DMS53 (cell line): ENCODE data around the gene MAP3K8.

ENCODE experiments used
- DNase-seq: peaks from one replicate; lab custom pipeline; 2025; lab: John Stamatoyannopoulos, UW

MAP3K8 gene

DNA sequence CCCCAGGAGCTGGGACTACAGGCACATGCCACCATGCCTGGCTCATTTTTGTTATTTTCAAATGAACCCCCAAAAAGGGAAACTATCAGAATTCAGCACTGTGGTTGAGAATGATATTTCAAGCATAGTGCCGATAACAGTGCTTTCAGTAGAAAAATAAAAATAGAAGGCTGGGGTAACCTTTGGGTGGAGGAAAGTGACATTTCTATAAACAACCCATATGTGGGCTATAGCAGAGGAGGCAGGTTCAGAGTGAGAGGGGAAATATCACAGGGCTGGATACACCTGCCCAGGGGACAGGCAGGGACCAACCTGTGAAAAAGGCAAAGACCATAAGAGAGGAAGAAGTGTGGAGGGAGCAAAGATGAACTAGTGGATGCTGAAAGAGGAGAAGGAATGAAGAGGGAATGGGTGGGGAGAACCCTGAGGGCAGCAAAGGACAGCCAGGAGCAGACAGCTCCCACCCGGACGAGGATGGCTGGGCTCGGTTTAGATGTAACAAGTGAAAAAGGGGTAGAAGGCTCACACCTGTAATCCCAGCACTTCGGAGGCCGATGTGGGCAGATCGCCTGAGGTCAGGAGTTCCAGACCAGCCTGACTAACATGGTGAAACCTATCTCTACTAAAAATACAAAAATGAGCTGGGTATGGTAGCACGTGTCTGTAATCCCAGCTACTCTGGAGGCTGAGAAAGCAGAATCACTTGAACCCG is 56.5 kb downstream of the MAP3K8 start:
- no peak for DNase-seq

DNA sequence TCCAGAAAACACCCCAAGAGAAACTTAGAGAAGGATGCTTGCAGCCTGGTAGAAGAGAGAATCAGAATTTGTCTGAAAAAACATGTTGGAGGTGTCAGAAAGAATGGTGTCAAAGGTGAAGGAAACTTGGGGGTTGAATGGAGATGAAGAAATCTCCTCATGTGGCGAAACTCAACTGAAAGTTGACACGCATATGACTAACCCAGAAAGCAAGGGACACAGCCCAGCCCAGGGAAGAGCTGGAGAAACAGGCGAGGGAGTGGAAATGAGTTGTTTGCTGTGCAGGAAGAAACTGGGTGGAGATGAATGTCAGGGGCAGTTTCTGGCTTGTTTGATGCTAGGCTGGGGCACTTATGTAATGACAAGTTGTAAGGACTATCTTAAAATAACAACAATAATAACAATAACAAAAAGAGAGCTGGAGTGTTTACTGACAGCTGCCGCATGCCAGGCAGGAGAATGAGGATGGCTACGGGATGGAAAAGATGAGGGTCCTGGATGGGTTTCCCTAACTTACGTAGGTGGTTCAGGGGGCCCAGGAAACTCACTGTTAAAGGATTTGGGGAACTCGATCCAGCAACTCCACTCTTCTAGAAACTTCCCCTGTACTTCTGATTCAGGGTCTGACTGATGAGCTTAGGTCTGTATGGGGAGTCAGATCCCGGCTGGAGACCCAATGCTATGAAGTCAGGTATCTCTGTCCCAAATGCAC is 57.4 kb downstream of the MAP3K8 start:
- DNase-seq: no peak

GRCh38 chr10:30491916-30492515 is 58.0 kb downstream of the MAP3K8 start:
- no peak for DNase-seq

DNA sequence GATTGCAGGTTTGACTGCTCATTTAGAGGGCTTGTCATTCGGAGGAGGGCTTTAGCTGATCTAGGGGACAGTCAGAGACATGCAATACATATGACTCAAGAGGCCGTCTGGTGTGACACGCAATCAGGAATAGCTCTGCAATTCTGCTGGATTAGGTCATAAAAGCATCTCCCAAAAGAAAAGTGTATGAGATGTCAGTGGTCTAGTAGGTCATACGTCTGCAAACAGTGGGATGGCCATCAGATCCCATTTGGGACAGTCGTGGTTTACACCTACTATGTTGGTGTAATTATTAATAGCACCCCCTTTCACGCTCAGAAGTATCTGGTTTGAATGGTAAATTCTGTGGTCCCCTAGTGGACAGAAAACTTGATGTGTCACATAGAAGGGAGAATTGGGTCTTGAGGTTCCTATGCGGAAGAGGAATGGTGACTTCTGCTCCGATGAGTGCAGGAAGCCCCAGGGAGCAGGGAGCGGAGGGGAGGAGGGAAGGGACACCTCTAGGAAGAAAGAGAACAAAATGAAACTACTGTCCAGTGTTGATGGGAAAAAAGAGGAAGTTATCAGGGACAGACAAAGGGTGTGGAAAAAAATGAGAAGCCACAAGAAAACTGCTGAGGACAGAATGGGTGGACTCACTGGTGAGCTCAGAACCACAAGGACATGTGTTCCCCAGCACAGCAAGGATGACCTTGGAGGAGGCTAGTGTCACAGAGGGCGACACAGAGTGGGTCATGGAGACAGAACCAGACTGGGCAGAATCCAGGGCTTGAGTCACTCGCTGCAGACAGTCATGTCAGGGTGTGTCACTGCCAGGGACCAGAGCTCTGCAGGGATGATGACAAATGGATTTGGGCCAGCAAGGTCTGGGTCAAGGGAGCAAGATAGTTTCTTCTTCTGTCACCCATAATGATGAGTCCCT is 59.9 kb downstream of the MAP3K8 start:
- DNase-seq: peak; percentile 9

DNA sequence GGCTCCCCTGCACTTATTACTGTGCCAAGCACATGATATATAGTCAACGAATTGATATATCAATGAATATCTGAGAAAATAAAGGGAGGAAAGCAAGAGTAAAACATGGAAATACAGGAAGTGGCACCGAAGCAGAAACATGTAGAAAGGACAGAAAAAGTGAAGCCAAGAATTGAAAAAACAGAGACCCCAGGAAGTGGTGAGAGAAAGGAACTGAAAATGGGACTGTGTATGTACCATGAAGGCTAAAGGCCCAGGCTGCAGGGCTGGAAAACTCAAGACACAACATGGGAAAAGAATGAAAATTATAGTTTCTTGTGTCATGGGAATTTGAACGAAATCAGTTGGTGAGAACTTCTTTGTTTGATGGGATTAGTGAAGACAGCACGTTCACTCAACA is 60.6 kb downstream of the MAP3K8 start:
- no peak for DNase-seq

DNA sequence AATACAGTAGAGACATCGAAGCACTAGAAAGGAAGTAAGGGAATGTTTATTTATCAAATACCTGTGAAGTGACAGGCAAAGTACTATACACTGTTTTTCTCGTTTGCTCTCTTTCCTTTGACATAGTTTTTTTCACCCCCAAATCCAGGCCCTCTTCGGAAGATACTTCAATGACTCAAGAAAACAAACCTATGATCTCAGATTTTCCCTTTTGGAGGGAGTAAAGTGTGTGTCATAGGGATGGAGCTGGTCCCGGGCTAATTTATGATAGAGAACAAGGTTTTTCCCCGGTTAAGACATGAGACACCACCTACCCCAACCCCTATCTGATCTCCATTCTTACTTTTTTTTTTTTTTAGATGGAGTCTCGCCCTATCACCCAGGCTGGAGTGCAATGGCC is 61.7 kb downstream of the MAP3K8 start:
- no peak for DNase-seq

DNA sequence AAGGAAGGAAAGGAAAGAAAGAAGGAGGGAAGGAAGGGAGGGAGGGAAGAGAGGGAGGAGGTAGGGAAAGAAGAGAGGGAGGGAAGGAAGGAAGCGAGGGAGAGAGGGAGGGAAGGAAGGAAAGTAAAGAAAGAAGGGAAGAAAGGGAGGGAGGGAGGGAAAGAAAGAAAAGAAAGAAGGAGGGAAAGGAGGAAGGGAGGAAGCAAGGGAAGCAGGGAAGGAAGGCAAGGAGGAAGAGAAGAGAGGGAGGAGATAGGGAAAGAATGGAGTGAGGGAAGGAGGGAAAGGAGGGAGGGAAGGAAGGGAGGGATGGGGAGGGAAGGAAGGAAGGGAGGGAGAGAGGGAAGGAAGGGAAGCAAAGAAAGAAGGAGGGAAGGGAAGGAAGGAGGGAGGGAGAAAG is 65.8 kb downstream of the MAP3K8 start:
- no peak for DNase-seq

GRCh38 chr10:30500534-30500933 is 66.5 kb downstream of the MAP3K8 start:
- no peak for DNase-seq

DNA sequence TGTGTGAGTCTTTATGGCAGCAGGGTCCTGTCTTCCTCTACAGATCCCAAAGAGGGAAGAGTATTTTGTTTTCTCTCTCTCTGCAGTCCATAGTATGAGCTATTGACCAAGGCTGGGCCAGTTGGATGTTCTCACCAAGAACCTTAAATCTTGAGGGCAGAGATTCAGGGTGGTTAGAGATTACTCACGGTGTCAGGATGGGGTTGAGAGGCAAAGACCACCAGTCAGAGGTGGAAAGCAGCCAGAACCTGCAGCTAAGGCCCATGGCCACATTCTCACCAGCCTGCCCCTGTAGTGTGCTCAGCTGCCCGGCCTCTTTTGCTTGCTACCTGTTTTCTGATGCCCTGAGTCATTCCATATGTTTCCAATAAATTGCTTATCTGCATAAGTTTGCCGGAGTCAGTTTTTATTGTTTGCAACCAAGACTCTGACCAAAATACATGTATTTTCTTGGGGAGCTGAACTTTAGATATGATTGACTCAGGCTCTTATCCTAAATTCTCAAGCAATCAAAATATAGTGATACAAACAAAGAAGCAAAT is 67.0 kb downstream of the MAP3K8 start:
- no peak for DNase-seq

- DNase-seq: no peak
These were observed 68.5 kb downstream of the MAP3K8 start for GRCh38 chr10:30502266-30503060.

DNA sequence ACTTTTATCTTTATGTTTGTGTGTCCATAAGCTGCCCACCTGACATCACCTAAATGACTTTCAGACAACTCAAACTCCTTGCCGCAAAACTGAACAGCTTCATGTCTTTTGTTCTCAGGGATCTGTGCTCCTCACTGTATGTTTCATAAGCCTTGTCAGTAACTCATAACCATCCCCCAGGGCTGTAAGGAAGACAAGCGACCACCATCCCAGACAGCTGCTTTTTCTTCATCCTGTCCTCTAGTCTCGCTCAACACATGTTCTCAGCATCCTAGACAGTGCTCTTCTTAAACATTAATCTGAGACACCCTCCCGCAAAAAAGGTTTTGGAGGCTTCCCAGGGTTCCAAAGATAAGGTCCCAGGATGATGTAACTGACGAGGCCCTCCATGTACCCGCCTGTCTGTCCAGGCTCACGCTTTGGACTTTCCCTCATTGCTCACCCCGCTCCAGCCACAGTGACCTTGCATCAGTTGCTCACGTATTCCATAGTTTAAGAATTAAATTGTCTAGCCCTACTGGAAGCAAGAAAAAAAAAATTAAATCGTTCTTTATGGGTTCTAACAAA is 69.8 kb downstream of the MAP3K8 start:
- no peak for DNase-seq

DNA sequence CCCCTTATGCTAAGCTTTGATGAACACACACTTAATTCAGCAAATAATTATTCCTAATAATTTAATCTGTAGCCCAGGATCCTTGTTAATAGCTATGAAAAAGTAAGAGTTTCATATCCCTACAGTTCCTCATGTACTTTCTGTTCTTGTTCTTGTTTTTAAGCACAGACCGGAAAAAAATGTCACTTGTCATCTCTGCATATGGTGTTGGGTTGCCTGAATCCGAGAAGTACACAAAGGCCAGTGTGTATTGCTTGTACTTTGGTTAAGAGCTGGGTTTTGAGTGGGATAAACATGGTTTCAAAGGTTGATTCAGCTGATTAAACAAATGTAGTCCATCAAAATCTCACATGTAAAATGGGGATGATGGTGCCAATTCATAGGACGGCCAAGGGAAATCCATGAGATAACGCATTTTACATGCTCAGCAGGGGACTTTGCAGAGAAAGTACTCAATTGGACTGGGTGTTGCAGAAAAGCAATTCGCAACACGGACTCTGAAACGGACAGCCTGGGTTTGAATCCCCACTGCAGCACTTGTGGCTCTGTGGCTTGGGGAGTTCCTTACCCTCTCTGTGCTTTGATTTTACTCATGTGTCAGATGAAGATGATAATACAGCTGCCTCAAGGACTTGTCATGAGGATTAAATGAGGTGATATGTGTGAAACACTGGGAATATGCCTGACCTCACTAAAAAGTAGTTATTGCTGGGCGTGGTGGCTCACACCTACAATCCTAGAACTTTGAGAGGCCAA is 71.7 kb downstream of the MAP3K8 start:
- DNase-seq: peak; percentile 74

DNA sequence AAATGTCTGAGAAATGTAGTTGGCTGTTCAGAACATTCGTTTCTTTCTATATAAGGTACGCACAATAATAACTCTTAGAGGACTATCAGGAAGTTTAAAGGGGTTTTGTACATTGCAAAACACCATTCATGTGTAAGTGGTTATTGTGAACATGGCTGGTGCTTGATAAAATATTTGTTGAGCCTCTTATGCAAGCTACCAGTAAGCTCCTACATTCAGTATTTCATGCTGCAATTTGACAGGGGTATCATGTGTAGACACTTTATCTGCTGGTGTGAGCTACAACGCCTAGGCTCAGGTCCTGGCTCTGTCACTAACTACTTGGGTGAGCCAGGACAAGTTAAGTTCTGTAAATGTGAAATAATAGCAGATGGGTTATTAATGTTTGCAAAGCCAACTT is 75.5 kb downstream of the MAP3K8 start:
- peak; percentile 7 for DNase-seq

GRCh38 chr10:30510184-30510931 is 76.4 kb downstream of the MAP3K8 start:
- peak; percentile 48 for DNase-seq

DNA sequence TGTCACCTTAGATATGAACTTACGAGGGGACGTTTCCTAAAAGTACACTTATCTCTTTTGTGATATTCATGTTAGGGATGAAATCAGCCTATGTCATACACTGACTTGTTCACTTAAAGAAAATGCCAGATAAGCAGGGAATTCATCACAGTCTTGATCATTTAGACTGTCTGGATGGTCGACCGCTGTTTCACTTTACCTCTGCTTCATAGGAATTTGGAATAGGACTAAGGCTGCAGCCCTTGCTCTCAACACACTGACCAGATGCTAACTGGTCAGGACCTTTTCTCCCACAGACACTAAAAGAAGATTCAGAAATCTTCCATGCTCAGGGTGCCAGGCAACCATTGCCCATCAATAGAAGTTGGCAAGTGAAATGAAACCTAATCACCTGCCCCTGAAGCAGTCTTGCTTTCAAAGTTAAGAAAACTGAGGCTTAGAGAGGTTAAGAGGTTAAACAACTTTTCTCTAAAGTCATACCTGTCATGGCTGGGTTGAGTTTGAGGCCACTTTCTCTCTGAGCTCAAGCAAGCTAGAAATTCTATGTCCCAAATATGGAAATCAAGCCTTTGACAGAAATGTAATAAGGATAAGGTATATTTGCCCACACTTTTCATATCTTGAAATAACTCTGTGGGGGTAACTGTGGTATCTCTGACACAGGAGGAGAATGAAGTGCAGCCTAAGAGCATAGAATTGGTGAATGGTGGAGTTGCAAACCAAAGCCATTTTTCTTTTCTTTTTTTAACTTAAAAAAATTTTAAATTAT is 77.1 kb downstream of the MAP3K8 start:
- DNase-seq: no peak
